PC-3 (cell line): Measurements from ENCODE around the gene EIF3D. TPM values are rescaled to one million over a fixed set of nuclear protein-coding genes. Genes with fewer than 3 reads are reported as not detected.
A peak's percentile ranks its signal among the peaks of the same experiment; 100 is the strongest.

Source experiments
- ATAC-seq: fragments of 200-7000 bp; cut with Tn5 transposase; 2 replicates; pipeline ENCODE4 v1.9.1; 2020; ENCODE audit warnings: mild to moderate bottlenecking, moderate library complexity
- BruUV-seq: library from RNA; stranded (reverse); fragments of 400-500 nt; replicated peaks from 2 replicates; lab custom pipeline; 2021; lab: Mats Ljungman, UMichigan
- CTCF ChIA-PET: fragments of 300-600 bp; sonication (Branson Sonifier 250); formaldehyde crosslinking; loops from one replicate; lab custom pipeline; 2022; ENCODE audit warnings: antibody characterized with exemption; lab: Charles Lee
- POLR2A ChIA-PET: fragments of 300-600 bp; sonication (Branson Sonifier 250); formaldehyde crosslinking; loops from one replicate; lab custom pipeline; 2022; ENCODE audit warnings: antibody characterized with exemption; ENCODE audit not compliant: unreplicated experiment; lab: Charles Lee
- DNase-seq: peaks from one replicate; pipeline ENCODE4 v3.0.0-alpha.2; 2015
- H2AFZ ChIP-seq: fragments of 300-600 bp; sonication (generic); 2 replicates; pipeline ENCODE4 v1.6.0; 2016; ENCODE audit warnings: antibody characterized with exemption, low read length
- H3F3A ChIP-seq: fragments of 300-600 bp; sonication (generic); one replicate; pipeline ENCODE4 v1.6.0; 2017; ENCODE audit warnings: antibody characterized with exemption, low read length, control low read depth, mild to moderate bottlenecking; ENCODE audit not compliant: unreplicated experiment
- H3K27ac ChIP-seq: fragments of 300-600 bp; sonication (generic); 2 replicates; pipeline ENCODE4 v1.5.1; 2016; ENCODE audit warnings: mild to moderate bottlenecking, low read length
- H3K27me3 ChIP-seq: fragments of 300-600 bp; sonication (generic); 2 replicates; pipeline ENCODE4 v1.6.1; 2016; ENCODE audit warnings: low read length, mixed read lengths
- H3K36me3 ChIP-seq: fragments of 300-600 bp; sonication (generic); 2 replicates; pipeline ENCODE4 v1.6.1; 2016; ENCODE audit warnings: low read depth, mixed run types, low read length, mixed read lengths
- H3K4me1 ChIP-seq: fragments of 300-600 bp; sonication (generic); 2 replicates; pipeline ENCODE4 v1.5.1; 2016; ENCODE audit warnings: low read length; ENCODE audit not compliant: insufficient read depth
- H3K4me2 ChIP-seq: fragments of 300-600 bp; sonication (generic); 2 replicates; pipeline ENCODE4 v1.6.0; 2016; ENCODE audit warnings: low read length
- H3K4me3 ChIP-seq: fragments of 300-600 bp; sonication (generic); 2 replicates; pipeline ENCODE4 v1.5.1; 2016; ENCODE audit warnings: mild to moderate bottlenecking, low read length, mixed read lengths
- H3K79me2 ChIP-seq: fragments of 300-600 bp; sonication (generic); 2 replicates; pipeline ENCODE4 v1.6.1; 2017; ENCODE audit warnings: low read length, mixed read lengths
- H3K9ac ChIP-seq: fragments of 300-600 bp; sonication (generic); 2 replicates; pipeline ENCODE4 v1.6.0; 2016; ENCODE audit warnings: mild to moderate bottlenecking, low read length
- H3K9me2 ChIP-seq: fragments of 300-600 bp; sonication (generic); replicated peaks from 2 replicates; pipeline ENCODE4 v1.6.1; 2016; ENCODE audit warnings: mixed run types, low read length, mixed read lengths
- H3K9me3 ChIP-seq: fragments of 300-600 bp; sonication (generic); 2 replicates; pipeline ENCODE4 v1.6.1; 2016; ENCODE audit warnings: low read length, mixed read lengths
- H4K20me1 ChIP-seq: fragments of 300-600 bp; sonication (generic); 2 replicates; pipeline ENCODE4 v1.6.1; 2016; ENCODE audit warnings: low read length, mixed read lengths
- CTCF ChIP-seq: fragments of 300-600 bp; sonication (generic); conservative IDR thresholded peaks from 2 replicates; pipeline ENCODE4 v1.5.1; 2017; ENCODE audit warnings: antibody characterized with exemption, low read depth, mild to moderate bottlenecking, low read length
- EZH2 ChIP-seq: fragments of 300-600 bp; sonication (generic); IDR thresholded peaks from one replicate; pipeline ENCODE4 v1.6.1; 2017; ENCODE audit warnings: antibody characterized with exemption, mild to moderate bottlenecking, low read length; ENCODE audit not compliant: unreplicated experiment
- EZH2phosphoT487 ChIP-seq: fragments of 300-600 bp; sonication (generic); IDR thresholded peaks from 2 replicates; pipeline ENCODE4 v1.6.1; 2018; ENCODE audit warnings: mild to moderate bottlenecking, antibody characterized with exemption, low read length, borderline replicate concordance
- intact Hi-C: fragments of 100-400 bp; cut with micrococcal nuclease; formaldehyde crosslinking; loops from 2 replicates; pipeline ENCODE4 v1.9.0; 2023
- total RNA-seq: library from RNA; depleted of rRNA; stranded (reverse); fragments of >200 nt; gene quantifications from 2 replicates; pipeline ENCODE4 v1.2.3, GENCODE V29; 2014

The EIF3D gene
- total RNA-seq, 1 experiment from 2014 or later: 247 TPM

DNA sequence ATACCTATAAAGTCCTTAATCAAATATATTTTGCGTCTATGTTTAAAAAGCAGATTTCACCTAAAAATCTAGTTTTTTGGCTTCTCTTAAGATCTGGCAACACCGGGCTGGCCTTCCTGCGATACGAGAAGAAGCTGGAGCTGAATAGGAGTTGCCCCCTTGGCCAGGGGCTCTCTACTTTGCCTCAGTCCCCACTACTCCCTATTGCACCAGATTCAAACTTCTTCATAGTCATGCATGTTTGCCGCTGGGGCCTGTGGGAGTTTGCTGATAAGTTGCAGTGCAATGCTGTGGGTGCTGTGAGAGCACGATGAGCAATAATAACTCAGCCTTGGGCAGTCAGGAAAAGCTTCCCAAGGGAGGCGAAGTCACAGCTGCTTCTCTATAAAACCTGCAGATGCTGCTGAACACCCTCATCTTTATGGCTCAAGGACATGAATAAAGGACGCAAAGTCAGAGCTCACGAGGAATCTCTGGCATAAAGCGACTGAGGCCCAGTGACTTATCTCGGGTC is 15.2 kb upstream of the EIF3D start:
- BruUV-seq: no TSS peak
- Histone ChIP-seq H3K4me1 (peaks cover 42% of the 10 kb centered on the region), H3F3A (no peaks in the 10 kb centered on the region), H3K36me3 (no peaks in the 10 kb centered on the region), H2AFZ (no peak overlapping the region), H3K27me3 (no peaks in the 10 kb centered on the region), H3K79me2 (no peaks in the 10 kb centered on the region), H3K4me2 (no peak overlapping the region), H3K27ac (no peak overlapping the region), H4K20me1 (no peaks in the 10 kb centered on the region), H3K9ac (no peak overlapping the region), H3K9me2 (no peaks in the 10 kb centered on the region), H3K4me3 (no peak overlapping the region), H3K9me3 (no peaks in the 10 kb centered on the region)
- ChIA-PET CTCF (interaction anchor here (0.6 kb wide), 1 partner anchor 174 kb away, joined by 3 read pairs; no protein-coding TSS in a partner anchor), POLR2A (no interaction called here)
- DNase-seq (peak; percentile 22), ATAC-seq (no peak)
- no peak for TF ChIP-seq EZH2
- intact Hi-C loops: loop anchor here (10.0 kb wide), 1 partner anchor 121 kb away; no protein-coding TSS in a partner anchor

DNA sequence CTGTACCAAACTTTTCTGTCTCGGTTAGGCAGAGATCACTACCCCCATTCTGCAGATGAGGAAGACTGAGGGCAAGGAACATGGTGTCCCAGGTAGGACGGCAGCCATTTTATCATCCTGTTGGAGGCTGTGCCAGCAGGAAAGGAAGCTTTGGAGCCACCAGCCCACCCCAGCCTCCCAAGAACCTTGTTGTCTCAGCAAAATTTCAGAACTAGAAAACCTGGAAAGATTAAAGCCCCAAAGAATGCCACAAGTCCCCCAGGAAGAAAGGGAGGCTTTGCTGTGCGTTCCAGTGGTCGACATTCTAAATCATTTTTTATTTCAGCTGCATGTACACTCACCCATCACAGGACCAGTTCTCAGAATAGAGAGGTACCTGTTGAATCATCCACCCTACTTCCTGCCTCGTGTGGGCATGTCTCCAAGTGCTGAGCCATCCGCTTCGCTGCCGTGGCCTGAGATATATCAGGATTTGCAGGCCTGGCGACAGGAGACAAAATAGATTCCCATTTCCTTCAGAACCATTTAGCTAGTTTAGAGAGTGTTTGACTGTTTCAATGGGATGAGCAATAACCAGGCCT is 13.0 kb upstream of the EIF3D start:
- peaks cover 34% of the 10 kb centered on the region for H3K4me1 ChIP-seq
- no peaks in the 10 kb centered on the region for H3K9me3 ChIP-seq
- no peaks in the 10 kb centered on the region for H3K9me2 ChIP-seq
- peak overlapping the region; percentile 92 for H3K27ac ChIP-seq
- no peaks in the 10 kb centered on the region for H3F3A ChIP-seq
- ATAC-seq (peak; percentile 73), DNase-seq (peak; percentile 94)
- TSS peak; percentile 80 for BruUV-seq
- POLR2A ChIA-PET: interaction anchor here (0.6 kb wide), 1 partner anchor 208 kb away, joined by 3 read pairs; no protein-coding TSS in a partner anchor
- H3K36me3 ChIP-seq: no peaks in the 10 kb centered on the region
- CTCF ChIA-PET: interaction anchor here (0.7 kb wide), 1 partner anchor 232 kb away, joined by 3 read pairs; no protein-coding TSS in a partner anchor
- peak overlapping the region; percentile 22; the same call in 1 of the 2 replicates for H3K4me3 ChIP-seq
- H2AFZ ChIP-seq: peak overlapping the region; percentile 64; the same call in 1 of the 2 replicates
- H3K27me3 ChIP-seq: no peaks in the 10 kb centered on the region
- peak overlapping the region; percentile 62 for H3K9ac ChIP-seq
- H3K4me2 ChIP-seq: peak overlapping the region; percentile 66
- no peak for TF ChIP-seq EZH2
- TF ChIP-seq CTCF: no peak
- TF ChIP-seq EZH2phosphoT487: no peak
- intact Hi-C loops: loop anchor here (1.0 to 10.0 kb wide), 3 partner anchors 13 to 232 kb away; partner anchors contain the start of gene EIF3D
- no peaks in the 10 kb centered on the region for H4K20me1 ChIP-seq
- no peaks in the 10 kb centered on the region for H3K79me2 ChIP-seq

- DNase-seq: peak; percentile 77
- Histone ChIP-seq H3K4me2 (peak overlapping the region; percentile 48), H4K20me1 (no peaks in the 10 kb centered on the region), H3K9me3 (no peaks in the 10 kb centered on the region), H3K4me3 (no peak overlapping the region), H3K79me2 (no peaks in the 10 kb centered on the region), H3K36me3 (no peaks in the 10 kb centered on the region), H3F3A (no peaks in the 10 kb centered on the region), H3K27ac (peak overlapping the region; percentile 92), H2AFZ (peak overlapping the region; percentile 30; the same call in 1 of the 2 replicates), H3K4me1 (peaks cover 28% of the 10 kb centered on the region), H3K9me2 (no peaks in the 10 kb centered on the region), H3K9ac (peak overlapping the region; percentile 62), H3K27me3 (no peaks in the 10 kb centered on the region)
- ChIA-PET CTCF (no interaction called here), POLR2A (interaction anchor here (0.8 kb wide), 1 partner anchor 11 kb away, joined by 3 read pairs; no protein-coding TSS in a partner anchor)
- peak; percentile 33; the same call in 1 of the 2 replicates for ATAC-seq
- BruUV-seq: no TSS peak
- intact Hi-C loops: loop anchor here (10.0 kb wide), 1 partner anchor 124 kb away; no protein-coding TSS in a partner anchor
- TF ChIP-seq CTCF: no peak
- no peak for TF ChIP-seq EZH2
- no peak for TF ChIP-seq EZH2phosphoT487
Measured at GRCh38 chr22:36540867-36541642, 12.1 kb upstream of the EIF3D start.
